D721Med (cell line): Measurements from ENCODE around the gene RARB.

Experiments
- DNase-seq: peaks from one replicate; pipeline ENCODE4 v3.0.0; 2011; ENCODE audit warnings: low spot score; ENCODE audit not compliant: insufficient read length
- FAIRE-seq: peaks from 2 replicates; lab custom pipeline; 2011; peaks lifted over from hg19 to GRCh38; lab: Jason Lieb, UNC
- CTCF ChIP-seq: IDR thresholded peaks from 2 replicates; pipeline ENCODE4 v1.5.1; 2012; ENCODE audit warnings: mild to moderate bottlenecking, control low read depth; ENCODE audit not compliant: insufficient read depth; ENCODE audit errors: missing control alignments

Gene RARB

GRCh38 chr3:25542492-25543039 is 114.5 kb downstream of the RARB start:
- FAIRE-seq (no peak), DNase-seq (no peak)
- no peak for TF ChIP-seq CTCF

GRCh38 chr3:25547103-25547502 is 119.0 kb downstream of the RARB start:
- no peak for FAIRE-seq
- DNase-seq, result no peak
- TF ChIP-seq CTCF, result no peak

- DNase-seq (no peak), FAIRE-seq (no peak)
- no peak for TF ChIP-seq CTCF
Measured at GRCh38 chr3:25547943-25548674, 120.0 kb downstream of the RARB start.

GRCh38 chr3:25548836-25549235 is 120.8 kb downstream of the RARB start:
- FAIRE-seq (no peak), DNase-seq (no peak)
- TF ChIP-seq CTCF, result no peak

- FAIRE-seq, result no peak
- TF ChIP-seq CTCF, result no peak
- DNase-seq, result no peak
Measured at GRCh38 chr3:25552251-25552650, 124.2 kb downstream of the RARB start.

GRCh38 chr3:25554376-25554775 is 126.3 kb downstream of the RARB start:
- DNase-seq (no peak), FAIRE-seq (no peak)
- TF ChIP-seq CTCF, result no peak
